Measurements from ENCODE around the gene NCDN.
A peak's percentile ranks its signal among the peaks of the same experiment; 100 is the strongest.

NCDN gene

GRCh38 chr1:35533586-35533985 is 24.0 kb upstream of the NCDN start:
- no peak overlapping the region for H3K4me2 ChIP-seq (ENCODE audit: low read length)
- peak; percentile 56 for DNase-seq
- H3K36me3 ChIP-seq (ENCODE audit: control insufficient read depth, insufficient read depth, low read length), result peaks cover 3% of the 10 kb centered on the region
- peaks cover 2% of the 10 kb centered on the region for H3K79me1 ChIP-seq (ENCODE audit: low read length)
- no peak overlapping the region for H3K9ac ChIP-seq (ENCODE audit: low read length)
- H3K18ac ChIP-seq (ENCODE audit: low read length), result no peak overlapping the region
- H3K27me3 ChIP-seq (ENCODE audit: insufficient read depth, low read length, poor library complexity), result no peaks in the 10 kb centered on the region
- H3K27ac ChIP-seq (ENCODE audit: low read depth, low read length), result peak overlapping the region; percentile 48
- peaks cover 3% of the 10 kb centered on the region for H3K4me1 ChIP-seq (ENCODE audit: control insufficient read depth, low read depth, low read length)
- H3K4me3 ChIP-seq (ENCODE audit: low read length), result no peak overlapping the region
- no peaks in the 10 kb centered on the region for H3K79me2 ChIP-seq (ENCODE audit: control insufficient read depth, insufficient read depth, low read length)
- no peak overlapping the region for H2BK120ac ChIP-seq (ENCODE audit: low read depth, low read length)
- H3K56ac ChIP-seq (ENCODE audit: low read length), result no peak overlapping the region
- no peak overlapping the region for H2AK5ac ChIP-seq (ENCODE audit: low read length)
- H3K4ac ChIP-seq (ENCODE audit: low read depth, low read length), result no peak overlapping the region
- WGBS (ENCODE audit: extremely low coverage, insufficient coverage, low lambda C conversion rate), result no CpG with 5 or more reads among the region's 1 CpG
- no peak overlapping the region for H4K8ac ChIP-seq (ENCODE audit: low read depth, low read length)
- no peak overlapping the region for H4K5ac ChIP-seq (ENCODE audit: low read length)
- no peak overlapping the region for H2BK5ac ChIP-seq (ENCODE audit: low read length)
- H2BK15ac ChIP-seq (replicated peaks; ENCODE audit: low read depth), result no peak overlapping the region
- no peak overlapping the region for H3K23ac ChIP-seq (ENCODE audit: low read length)

DNA sequence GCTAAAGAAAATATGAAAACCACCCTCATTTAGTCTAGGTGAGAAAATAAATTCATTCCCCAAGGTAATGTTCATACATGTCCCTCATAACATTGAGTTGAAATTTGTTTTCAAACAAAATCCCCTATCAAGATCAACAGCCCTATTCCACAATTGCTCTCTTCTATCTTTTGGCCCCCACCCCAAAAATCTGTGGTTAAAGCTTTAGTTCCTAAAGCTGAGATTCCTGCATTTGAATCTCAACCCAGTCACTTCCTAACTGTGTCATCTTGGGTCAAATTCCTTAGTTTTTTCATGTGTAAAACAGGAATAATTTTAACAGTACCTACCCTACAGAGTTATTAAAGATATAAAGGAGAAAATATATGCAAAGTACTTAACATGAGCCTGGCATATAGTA is 22.4 kb upstream of the NCDN start:
- Histone ChIP-seq H2BK120ac (ENCODE audit: low read depth, low read length) (no peak overlapping the region), H3K4me3 (ENCODE audit: low read length) (no peak overlapping the region), H3K4me1 (ENCODE audit: control insufficient read depth, low read depth, low read length) (peaks cover 5% of the 10 kb centered on the region), H3K56ac (ENCODE audit: low read length) (no peak overlapping the region), H3K27ac (ENCODE audit: low read depth, low read length) (no peak overlapping the region), H3K79me1 (ENCODE audit: low read length) (peaks cover 4% of the 10 kb centered on the region), H3K79me2 (ENCODE audit: control insufficient read depth, insufficient read depth, low read length) (no peaks in the 10 kb centered on the region), H3K23ac (ENCODE audit: low read length) (no peak overlapping the region), H3K9ac (ENCODE audit: low read length) (no peak overlapping the region), H4K8ac (ENCODE audit: low read depth, low read length) (no peak overlapping the region), H2BK5ac (ENCODE audit: low read length) (no peak overlapping the region), H3K4me2 (ENCODE audit: low read length) (no peak overlapping the region), H3K4ac (ENCODE audit: low read depth, low read length) (no peak overlapping the region), H3K18ac (ENCODE audit: low read length) (no peak overlapping the region), H2AK5ac (ENCODE audit: low read length) (no peak overlapping the region), H4K5ac (ENCODE audit: low read length) (no peak overlapping the region), H2BK15ac (replicated peaks; ENCODE audit: low read depth) (no peak overlapping the region), H3K27me3 (ENCODE audit: insufficient read depth, low read length, poor library complexity) (no peaks in the 10 kb centered on the region), H3K36me3 (ENCODE audit: control insufficient read depth, insufficient read depth, low read length) (peaks cover 3% of the 10 kb centered on the region)
- DNase-seq, result no peak

DNA sequence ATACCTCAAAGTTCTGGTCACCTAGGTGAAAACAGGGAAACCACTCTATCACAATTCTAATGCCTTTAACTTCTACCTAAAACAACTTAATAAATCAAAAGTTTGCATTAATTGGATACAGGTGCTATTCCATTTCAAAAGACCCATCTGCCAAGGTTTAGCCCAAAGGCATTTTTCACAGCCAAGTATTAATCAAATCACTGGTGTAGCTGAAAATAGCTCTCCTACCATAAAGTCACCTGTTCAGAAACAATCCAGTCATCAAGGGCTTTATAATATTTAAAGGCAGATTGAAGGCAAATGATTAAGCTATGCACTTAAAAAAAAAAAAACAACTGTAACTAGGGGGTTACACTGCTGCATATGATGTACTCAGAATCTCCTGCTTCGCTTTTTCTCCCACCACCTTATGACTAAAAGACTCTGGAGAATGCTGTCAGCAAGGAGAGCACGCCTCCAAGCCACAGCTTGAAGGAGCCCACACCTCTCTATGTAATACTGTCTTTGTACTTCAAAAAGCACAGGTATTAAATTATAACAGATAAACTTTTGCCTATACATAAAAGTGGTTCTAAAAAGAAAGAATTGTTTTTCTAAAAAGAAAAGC is 20.9 kb upstream of the NCDN start:
- no peak overlapping the region for H4K8ac ChIP-seq (ENCODE audit: low read depth, low read length)
- WGBS (ENCODE audit: extremely low coverage, insufficient coverage, low lambda C conversion rate), result no CpG with 5 or more reads among the region's 2 CpGs
- no peak overlapping the region for H3K27ac ChIP-seq (ENCODE audit: low read depth, low read length)
- no peak for DNase-seq
- no peak overlapping the region for H3K4ac ChIP-seq (ENCODE audit: low read depth, low read length)
- H3K4me3 ChIP-seq (ENCODE audit: low read length), result no peak overlapping the region
- no peak overlapping the region for H4K5ac ChIP-seq (ENCODE audit: low read length)
- no peak overlapping the region for H3K18ac ChIP-seq (ENCODE audit: low read length)
- no peak overlapping the region for H2BK5ac ChIP-seq (ENCODE audit: low read length)
- H3K4me1 ChIP-seq (ENCODE audit: control insufficient read depth, low read depth, low read length), result peaks cover 5% of the 10 kb centered on the region
- H3K23ac ChIP-seq (ENCODE audit: low read length), result no peak overlapping the region
- H2AK5ac ChIP-seq (ENCODE audit: low read length), result no peak overlapping the region
- peaks cover 4% of the 10 kb centered on the region for H3K79me1 ChIP-seq (ENCODE audit: low read length)
- H3K9ac ChIP-seq (ENCODE audit: low read length), result no peak overlapping the region
- H2BK120ac ChIP-seq (ENCODE audit: low read depth, low read length), result no peak overlapping the region
- H3K79me2 ChIP-seq (ENCODE audit: control insufficient read depth, insufficient read depth, low read length), result no peaks in the 10 kb centered on the region
- no peak overlapping the region for H3K56ac ChIP-seq (ENCODE audit: low read length)
- no peaks in the 10 kb centered on the region for H3K27me3 ChIP-seq (ENCODE audit: insufficient read depth, low read length, poor library complexity)
- no peaks in the 10 kb centered on the region for H3K36me3 ChIP-seq (ENCODE audit: control insufficient read depth, insufficient read depth, low read length)
- no peak overlapping the region for H3K4me2 ChIP-seq (ENCODE audit: low read length)
- H2BK15ac ChIP-seq (replicated peaks; ENCODE audit: low read depth), result peak overlapping the region; percentile 64

GRCh38 chr1:35537806-35538205 is 19.8 kb upstream of the NCDN start:
- Histone ChIP-seq H3K4me3 (ENCODE audit: low read length) (no peak overlapping the region), H3K27me3 (ENCODE audit: insufficient read depth, low read length, poor library complexity) (no peaks in the 10 kb centered on the region), H4K8ac (ENCODE audit: low read depth, low read length) (no peak overlapping the region), H3K27ac (ENCODE audit: low read depth, low read length) (no peak overlapping the region), H2BK5ac (ENCODE audit: low read length) (no peak overlapping the region), H3K9ac (ENCODE audit: low read length) (no peak overlapping the region), H4K5ac (ENCODE audit: low read length) (no peak overlapping the region), H3K4ac (ENCODE audit: low read depth, low read length) (no peak overlapping the region), H3K79me2 (ENCODE audit: control insufficient read depth, insufficient read depth, low read length) (peaks cover 3% of the 10 kb centered on the region), H3K18ac (ENCODE audit: low read length) (no peak overlapping the region), H3K56ac (ENCODE audit: low read length) (no peak overlapping the region), H2AK5ac (ENCODE audit: low read length) (no peak overlapping the region), H3K4me1 (ENCODE audit: control insufficient read depth, low read depth, low read length) (peaks cover 5% of the 10 kb centered on the region), H2BK120ac (ENCODE audit: low read depth, low read length) (no peak overlapping the region), H3K4me2 (ENCODE audit: low read length) (no peak overlapping the region), H2BK15ac (replicated peaks; ENCODE audit: low read depth) (no peak overlapping the region), H3K23ac (ENCODE audit: low read length) (no peak overlapping the region), H3K79me1 (ENCODE audit: low read length) (peaks cover 10% of the 10 kb centered on the region), H3K36me3 (ENCODE audit: control insufficient read depth, insufficient read depth, low read length) (no peaks in the 10 kb centered on the region)
- DNase-seq, result no peak
- no CpG with 5 or more reads among the region's 1 CpG for WGBS (ENCODE audit: extremely low coverage, insufficient coverage, low lambda C conversion rate)

DNA sequence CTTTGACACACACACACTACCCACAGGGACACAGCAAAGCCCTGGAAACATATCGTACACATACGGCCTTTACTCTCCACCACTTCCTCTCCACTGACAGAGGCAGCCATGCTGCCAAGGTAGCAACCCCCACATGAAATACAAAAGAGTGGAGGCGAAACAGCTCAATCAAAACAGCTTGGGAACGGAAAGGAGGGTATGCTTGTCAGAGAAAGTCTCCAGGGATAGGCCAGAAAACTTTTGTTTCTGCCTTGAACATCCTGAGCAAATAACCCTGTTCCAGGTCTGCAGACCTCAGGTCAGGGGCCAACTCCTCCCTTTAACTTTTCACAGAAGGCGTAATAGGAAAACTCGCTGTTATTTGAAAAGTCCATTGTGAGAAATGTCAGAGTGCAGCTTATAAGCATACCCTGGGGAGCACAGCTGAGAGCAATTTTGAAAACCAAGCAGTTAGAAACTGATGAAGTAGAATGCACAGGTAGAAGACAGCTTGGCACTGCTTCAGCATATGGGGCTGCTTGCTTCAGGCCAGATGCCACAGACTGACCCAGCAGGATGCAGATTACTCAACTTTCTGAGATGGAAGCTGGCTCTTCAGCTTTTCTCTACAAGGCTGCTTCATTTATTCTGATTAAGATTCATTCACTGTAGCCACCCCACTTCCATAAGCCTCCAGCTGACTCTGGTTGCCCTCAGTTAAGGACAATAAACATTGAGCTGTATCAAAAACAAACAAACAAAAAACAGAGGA is 18.4 kb upstream of the NCDN start:
- WGBS (ENCODE audit: extremely low coverage, insufficient coverage, low lambda C conversion rate), result no CpG with 5 or more reads among the region's 6 CpGs
- no peak overlapping the region for H3K4ac ChIP-seq (ENCODE audit: low read depth, low read length)
- H2BK15ac ChIP-seq (replicated peaks; ENCODE audit: low read depth), result no peak overlapping the region
- H3K4me3 ChIP-seq (ENCODE audit: low read length), result no peak overlapping the region
- no peak overlapping the region for H2BK120ac ChIP-seq (ENCODE audit: low read depth, low read length)
- H4K5ac ChIP-seq (ENCODE audit: low read length), result no peak overlapping the region
- H3K27ac ChIP-seq (ENCODE audit: low read depth, low read length), result no peak overlapping the region
- peaks cover 6% of the 10 kb centered on the region for H3K4me1 ChIP-seq (ENCODE audit: control insufficient read depth, low read depth, low read length)
- H3K9ac ChIP-seq (ENCODE audit: low read length), result no peak overlapping the region
- no peak overlapping the region for H3K18ac ChIP-seq (ENCODE audit: low read length)
- peak overlapping the region; percentile 7 for H2AK5ac ChIP-seq (ENCODE audit: low read length)
- no peak overlapping the region for H4K8ac ChIP-seq (ENCODE audit: low read depth, low read length)
- no peak overlapping the region for H2BK5ac ChIP-seq (ENCODE audit: low read length)
- H3K79me2 ChIP-seq (ENCODE audit: control insufficient read depth, insufficient read depth, low read length), result peaks cover 3% of the 10 kb centered on the region
- H3K56ac ChIP-seq (ENCODE audit: low read length), result peak overlapping the region; percentile 36
- no peak overlapping the region for H3K4me2 ChIP-seq (ENCODE audit: low read length)
- no peak for DNase-seq
- H3K36me3 ChIP-seq (ENCODE audit: control insufficient read depth, insufficient read depth, low read length), result no peaks in the 10 kb centered on the region
- H3K79me1 ChIP-seq (ENCODE audit: low read length), result peaks cover 10% of the 10 kb centered on the region
- no peaks in the 10 kb centered on the region for H3K27me3 ChIP-seq (ENCODE audit: insufficient read depth, low read length, poor library complexity)
- no peak overlapping the region for H3K23ac ChIP-seq (ENCODE audit: low read length)

All from mesendoderm (in vitro differentiated cells).